ENCODE data around the gene GSTO2.
A peak's percentile ranks its signal among the peaks of the same experiment; 100 is the strongest.

Gene GSTO2

DNA sequence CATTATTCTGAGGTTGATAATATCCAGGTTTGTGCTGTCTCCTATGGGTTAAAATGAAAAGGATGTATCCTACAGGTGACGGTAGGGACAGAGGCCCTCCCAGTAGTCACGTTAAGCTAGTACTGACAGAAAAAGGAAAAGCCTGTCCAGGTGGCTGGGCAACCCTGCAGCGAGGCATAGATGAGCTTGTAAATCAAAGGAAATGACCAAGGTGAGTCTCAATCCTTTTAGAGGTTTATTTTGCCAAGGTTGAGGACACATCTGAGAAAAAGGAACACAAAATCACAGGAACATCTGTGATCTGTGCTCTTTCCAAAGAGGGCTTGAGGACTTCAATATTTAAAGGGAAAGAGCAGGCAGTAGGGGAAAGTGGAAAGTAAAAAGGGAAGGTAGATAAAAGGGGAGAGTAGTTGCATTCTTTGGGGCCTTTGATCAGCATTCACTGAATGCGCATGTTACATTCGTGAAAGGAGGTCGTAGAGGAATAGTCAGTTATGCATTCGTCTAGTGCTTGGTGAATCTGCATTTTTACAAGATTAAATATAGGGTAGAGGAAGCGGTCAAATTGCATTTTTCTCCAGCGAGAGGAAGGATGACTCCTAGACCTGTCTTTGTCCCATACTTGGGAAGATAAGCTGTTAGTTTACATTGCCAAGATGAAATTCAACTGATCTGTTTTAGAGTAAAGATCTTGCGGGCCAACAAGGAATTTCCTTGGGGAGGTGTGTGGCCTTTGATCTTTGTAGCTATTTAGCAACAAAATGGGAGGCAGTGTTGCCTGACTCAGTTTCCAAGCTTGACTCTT lies 15.2 kb upstream of the GSTO2 start:
- no peak for DNase-seq

DNA sequence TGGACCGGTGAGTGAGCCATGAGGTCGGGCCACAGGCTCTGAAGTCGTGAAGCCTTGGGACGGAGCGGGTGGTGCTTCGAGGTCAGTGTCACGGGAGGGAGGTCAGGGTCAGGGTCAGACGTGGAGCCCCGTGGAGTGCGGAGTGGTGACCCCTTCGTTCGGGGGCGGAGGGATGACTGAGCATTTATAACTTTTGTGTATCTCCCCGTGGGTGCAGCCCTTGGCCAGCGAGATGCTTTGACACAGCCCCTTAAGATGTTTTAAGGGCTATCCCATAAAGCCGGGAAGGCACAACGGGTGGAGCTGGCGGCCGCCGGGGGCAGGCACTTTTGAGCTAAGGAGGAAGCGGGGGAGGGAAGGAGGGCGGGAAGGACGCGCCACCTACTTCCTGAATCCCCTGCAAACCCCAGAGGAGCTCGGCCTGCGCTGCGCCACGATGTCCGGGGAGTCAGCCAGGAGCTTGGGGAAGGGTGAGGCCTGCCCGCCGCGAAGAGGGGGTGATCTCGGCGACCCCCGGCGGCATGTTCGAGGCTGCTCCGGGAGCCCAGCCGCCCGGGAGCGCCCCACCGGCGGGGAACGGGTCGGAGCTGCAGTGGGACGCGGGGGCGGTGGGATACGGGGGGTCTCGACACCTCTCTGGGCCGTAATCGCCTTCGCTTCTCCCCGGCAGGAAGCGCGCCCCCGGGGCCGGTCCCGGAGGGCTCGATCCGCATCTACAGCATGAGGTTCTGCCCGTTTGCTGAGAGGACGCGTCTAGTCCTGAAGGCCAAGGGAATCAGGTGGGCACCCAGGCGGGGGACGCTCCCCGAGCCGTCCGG lies 14.3 kb upstream of the GSTO2 start, which contains the start of gene GSTO1:
GSTO1 (plus strand) TSS at position 400 of the 818 bp plus-strand sequence; CDS start at position 437, 37 bp downstream.
- DNase-seq: peak; percentile 36

- DNase-seq: no peak
Measured at GRCh38 chr10:104255311-104255981, 13.5 kb upstream of the GSTO2 start.

- no peak for DNase-seq
Measured at GRCh38 chr10:104256335-104256961, 12.5 kb upstream of the GSTO2 start.

DNA sequence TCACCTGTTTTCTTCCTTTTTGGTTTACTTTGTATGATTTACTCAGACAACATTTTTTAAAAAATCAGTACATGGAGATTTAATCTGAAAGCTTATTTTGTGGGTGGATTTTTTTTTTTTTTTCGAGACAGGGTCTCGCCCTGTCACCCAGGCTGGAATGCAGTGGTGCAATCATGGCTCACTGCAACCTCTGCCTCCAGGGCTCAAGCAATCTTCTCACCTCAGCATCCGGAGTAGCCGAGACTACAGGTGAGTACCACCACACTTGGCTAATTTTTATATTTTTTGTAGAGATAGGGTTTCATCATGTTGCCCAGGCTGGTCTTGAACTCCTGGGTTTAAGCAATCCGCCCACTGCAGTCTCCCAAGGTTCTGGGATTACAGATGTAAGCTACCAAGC lies 11.7 kb upstream of the GSTO2 start:
- no peak for DNase-seq

- DNase-seq: no peak
Measured at GRCh38 chr10:104258209-104258608, 10.8 kb upstream of the GSTO2 start.

DNA sequence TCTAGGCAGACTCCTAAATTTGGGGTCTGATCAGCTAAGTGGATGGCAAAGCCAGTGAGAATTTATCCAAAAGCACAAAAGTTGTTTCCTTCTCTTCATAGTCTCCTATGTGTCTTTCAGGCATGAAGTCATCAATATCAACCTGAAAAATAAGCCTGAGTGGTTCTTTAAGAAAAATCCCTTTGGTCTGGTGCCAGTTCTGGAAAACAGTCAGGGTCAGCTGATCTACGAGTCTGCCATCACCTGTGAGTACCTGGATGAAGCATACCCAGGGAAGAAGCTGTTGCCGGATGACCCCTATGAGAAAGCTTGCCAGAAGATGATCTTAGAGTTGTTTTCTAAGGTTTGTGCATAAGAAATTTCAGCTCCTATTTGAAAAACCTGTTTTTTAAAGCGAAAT lies 9.5 kb upstream of the GSTO2 start:
- no peak for DNase-seq

- no peak for DNase-seq
Measured at GRCh38 chr10:104259999-104260774, 8.8 kb upstream of the GSTO2 start.

- no peak for DNase-seq
Measured at GRCh38 chr10:104260775-104261115, 8.2 kb upstream of the GSTO2 start.

GRCh38 chr10:104262055-104262454 lies 6.9 kb upstream of the GSTO2 start:
- DNase-seq: no peak

- no peak for DNase-seq
Measured at GRCh38 chr10:104264783-104265182, 4.2 kb upstream of the GSTO2 start.

DNA sequence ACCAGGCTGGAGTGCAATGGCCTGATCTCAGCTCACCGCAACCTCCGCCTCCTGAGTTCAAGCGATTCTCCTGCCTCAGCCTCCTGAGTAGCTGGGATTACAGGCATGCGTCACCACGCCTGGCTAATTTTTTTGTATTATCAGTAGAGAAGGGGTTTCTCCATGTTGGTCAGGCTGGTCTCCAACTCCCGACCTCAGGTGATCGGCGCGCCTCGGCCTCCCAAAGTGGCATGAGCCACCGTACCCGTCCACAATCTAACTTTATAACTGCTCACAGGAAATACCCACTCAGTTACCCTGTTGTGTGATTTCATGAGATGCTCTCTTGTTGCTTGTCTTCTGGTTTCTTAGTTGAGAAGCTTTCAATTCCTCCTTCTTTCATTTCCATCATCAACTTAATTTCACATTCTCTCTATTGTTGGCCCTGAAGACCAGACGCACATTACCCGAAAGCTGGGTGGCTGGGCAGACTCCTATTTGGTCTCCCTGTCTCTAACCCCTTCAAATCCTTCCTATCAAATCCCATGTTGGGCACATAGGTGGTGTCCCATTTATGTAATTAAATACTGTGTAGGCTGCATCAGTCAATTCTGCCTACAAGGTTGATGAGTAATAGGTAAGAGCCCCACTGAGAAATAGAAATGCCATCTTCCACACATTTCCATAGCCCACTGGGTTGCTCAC lies 1.1 kb upstream of the GSTO2 start:
- no peak for DNase-seq

DNA sequence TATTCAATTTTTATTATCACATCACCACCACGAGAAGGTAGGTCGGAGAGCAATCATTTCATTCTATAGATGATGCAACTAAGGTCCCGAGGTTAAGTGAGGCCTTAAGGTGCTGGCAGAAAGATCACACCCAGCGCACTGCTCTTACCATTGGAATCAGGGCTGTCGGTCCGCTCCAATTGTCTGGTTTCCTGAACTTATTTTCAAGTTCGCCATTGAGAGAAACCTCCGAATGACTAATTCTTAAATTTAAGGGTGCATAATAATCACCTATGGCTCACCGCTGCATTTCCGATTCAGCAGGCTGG lies 625 bp upstream of the GSTO2 start:
- DNase-seq: no peak

- DNase-seq: no peak
Measured at GRCh38 chr10:104273286-104273685, 4.3 kb downstream of the GSTO2 start.

DNA sequence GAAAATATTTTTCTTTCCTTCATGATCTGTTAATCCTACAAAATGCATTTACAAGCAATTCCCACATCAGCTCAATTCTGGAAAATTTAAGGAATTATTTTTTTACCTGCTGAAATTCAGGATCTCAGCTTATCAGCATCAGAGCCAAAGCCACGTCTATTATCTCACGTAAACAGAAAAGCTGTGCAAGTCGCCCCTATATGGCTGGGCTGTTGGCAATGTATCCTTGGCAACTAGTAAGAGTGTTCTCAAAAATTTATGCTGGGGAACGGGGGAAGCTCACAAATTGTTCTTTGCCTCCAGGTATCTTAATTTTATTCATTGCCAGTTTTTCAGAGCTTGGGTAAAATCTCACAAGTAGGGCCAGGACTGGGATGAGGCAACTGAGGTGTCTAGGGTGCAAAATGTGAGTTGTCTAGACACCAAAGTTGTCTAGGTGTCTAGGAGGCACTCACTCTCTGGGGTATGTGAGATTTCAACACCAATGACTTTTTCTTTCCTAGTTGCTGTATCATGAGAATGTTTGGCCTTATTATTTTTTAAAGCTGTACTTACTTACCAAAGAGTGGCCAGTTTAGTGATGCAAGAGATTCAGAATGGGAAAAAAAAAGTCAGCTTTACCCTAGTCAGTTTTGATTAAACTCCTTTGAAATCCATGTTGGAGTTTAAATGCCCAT lies 5.1 kb downstream of the GSTO2 start:
- DNase-seq: no peak

GRCh38 chr10:104274762-104275721 lies 6.1 kb downstream of the GSTO2 start:
- DNase-seq: peak; percentile 20

DNA sequence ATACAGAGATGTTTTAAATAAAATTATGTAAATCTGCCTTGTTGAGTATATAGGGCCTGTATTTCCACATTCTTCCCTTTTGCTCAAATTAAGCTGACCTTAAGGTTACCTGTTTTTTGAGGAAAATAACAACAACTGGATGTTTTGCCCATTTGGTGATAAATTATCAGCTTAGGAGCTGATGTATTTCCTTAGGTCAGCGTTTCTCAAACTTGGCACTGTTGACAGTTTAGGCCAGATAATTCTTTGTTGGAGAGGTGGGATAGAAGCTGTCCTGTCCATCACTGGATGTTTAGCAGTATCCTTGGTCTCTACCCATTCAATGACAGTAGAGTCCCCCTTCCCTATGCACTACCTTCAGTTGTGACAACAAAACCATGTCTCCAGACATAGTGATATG lies 7.2 kb downstream of the GSTO2 start:
- no peak for DNase-seq

DNA sequence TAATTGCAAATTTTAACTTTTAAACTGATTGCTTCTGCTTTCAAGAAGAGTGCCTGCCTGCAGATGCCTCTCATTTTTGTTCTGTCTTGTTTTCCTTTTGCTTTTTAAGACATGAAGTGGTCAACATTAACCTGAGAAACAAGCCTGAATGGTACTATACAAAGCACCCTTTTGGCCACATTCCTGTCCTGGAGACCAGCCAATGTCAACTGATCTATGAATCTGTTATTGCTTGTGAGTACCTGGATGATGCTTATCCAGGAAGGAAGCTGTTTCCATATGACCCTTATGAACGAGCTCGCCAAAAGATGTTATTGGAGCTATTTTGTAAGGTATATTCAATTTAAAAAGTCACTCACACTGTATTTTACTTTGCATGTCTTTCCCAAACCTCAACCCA lies 8.8 kb downstream of the GSTO2 start:
- no peak for DNase-seq

- DNase-seq: no peak
Measured at GRCh38 chr10:104279550-104280259, 10.7 kb downstream of the GSTO2 start.

All from activated gamma-delta T cell (primary cell).